HG03571 (cell line): Measurements from ENCODE around the gene OR2V1.
"Not testable (repeated sequence)": the region's sequence is repeated elsewhere in the genome, so short reads cannot be mapped to it uniquely, and the experiment has no call there.

Source experiments
- ATAC-seq: cut with Tn5 transposase; IDR thresholded peaks from one replicate; pipeline ENCODE4 v1.9.1; 2021; ENCODE audit not compliant: unreplicated experiment

OR2V1 gene

GRCh38 chr5:181129601-181130000 lies 1.4 kb downstream of the OR2V1 start:
- no peak for ATAC-seq

DNA sequence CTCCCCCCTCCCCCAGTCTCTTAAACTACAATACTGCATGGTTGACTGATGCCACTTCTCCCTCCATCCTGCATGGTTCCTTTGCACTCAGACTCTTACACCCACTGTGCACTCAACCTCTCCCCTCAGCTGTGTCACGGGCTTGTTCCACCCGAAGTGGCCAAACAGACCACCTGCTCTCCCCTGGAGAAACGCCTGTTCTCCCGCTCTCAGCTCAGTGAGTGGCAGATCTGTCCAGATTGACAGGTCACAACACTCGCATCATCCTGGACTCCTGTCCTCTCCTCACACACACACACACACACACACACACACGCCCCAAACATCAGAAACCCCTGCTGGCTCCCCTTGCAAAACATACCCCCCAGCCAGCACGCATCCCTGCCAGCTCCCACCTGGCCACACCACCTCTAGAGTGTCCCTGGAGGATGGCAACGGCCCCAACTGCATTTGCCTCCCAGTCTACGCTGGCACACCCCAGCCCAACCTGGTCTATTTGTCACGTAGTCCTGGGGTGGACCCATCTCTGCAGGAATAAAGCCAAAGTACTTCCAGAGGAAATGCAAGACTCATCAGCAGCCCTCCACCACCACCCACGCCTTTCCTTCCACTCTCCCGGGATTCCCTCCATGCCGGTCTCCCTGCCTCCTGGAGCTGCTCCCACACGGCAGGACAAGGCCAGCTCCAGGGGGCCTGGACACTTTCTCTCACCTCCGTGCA lies 2.9 kb downstream of the OR2V1 start:
- no peak for ATAC-seq

GRCh38 chr5:181127456-181127855 lies 3.5 kb downstream of the OR2V1 start:
- ATAC-seq = no peak

DNA sequence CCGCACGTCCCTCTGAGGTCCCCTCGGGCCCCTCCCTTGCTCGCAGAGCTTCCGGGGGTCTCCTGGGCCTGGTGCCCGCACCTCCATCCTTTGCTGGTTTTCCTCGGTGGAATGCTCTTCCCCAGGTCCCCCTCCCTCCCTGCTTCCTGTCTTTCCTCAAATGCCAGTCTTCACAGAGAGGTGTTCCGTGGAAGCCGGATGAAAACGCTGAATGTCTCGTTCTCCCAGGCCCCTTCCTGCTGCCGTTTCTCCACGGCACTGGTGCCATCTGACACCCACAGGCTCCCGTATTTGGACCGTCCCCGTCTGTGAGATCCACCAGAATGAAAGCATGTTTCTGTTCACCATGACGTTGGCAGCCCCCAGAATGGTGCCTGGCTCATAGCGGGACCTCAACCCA lies 4.1 kb downstream of the OR2V1 start:
- ATAC-seq = no peak

DNA sequence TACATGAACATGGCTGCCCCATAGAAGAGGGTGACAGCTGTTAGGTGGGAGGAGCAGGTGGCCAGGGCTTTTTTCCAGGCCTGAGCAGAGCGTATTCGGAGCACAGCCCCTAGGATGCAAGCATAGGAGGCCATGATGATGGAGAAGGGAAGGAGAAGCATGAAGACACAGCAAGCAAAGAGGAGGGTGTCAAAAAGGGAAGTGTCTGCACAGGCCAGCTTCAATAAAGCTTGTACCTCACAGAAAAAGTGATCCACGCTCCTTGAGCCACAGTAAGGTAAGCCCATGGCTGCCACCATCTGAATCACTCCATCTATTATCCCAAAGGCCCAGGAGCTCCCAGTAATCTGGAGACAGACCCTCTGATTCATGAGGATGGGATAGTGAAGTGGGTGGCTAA lies 6.4 kb downstream of the OR2V1 start:
- no peak for ATAC-seq

DNA sequence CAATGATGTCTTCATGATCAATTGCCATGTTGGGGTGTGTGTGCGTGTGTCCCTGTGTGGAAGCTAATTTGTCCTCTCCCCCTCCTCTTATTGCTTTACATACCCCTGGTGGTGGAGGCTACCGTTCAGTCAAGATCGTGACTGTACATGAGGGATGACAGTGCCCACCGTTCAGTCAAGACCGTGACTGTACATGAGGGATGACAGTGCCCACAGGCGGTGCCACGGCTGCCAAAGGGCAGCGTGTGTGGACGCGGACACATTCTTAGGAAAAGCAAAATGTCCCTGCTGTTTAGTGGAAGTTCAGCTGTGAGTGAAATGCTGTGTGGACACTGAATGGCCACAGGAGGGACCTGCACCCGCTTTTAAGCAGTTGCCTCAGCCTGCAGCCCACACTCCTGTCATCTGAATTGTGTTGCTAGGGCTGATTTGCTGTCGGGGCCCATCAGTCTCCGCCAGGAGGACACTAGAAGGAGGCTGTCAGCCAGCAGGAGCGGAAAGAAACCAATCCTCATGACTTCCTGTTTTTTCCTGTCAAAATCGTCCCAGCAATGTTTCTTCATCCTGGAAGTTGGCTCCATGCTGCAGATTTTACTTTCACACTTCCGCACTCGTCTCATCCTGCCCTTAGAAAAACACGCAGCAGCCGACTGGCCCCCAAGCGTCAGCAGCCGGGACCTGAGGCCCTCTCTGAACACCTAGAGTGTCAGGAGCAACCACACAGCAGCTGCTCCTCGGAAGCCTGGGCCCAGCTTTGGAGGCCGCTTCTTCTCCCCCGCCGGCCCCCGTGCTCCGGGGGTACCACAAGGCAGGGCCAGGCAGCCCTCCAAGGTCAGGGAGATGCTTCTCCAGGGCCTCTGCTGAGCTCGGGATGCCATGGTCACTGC lies 9.1 kb downstream of the OR2V1 start:
- no peak for ATAC-seq

DNA sequence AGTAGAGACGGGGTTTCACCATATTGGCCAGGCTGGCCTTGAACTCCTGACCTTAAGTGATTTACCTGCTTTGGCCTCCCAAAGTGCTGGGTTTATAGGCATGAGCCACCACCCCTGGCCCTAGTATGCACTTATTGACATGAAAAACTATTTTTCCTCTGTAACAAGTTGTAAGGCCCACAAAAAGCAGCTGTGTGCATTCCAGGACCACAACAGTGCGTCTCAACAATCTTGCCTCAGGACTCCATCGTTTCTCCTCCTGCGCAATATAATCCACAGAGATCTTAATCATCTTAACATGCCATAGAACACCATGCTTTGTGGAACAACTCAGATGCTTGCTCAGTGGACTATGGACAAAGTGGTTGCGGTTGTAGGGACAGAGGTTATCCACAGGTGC lies 10.2 kb downstream of the OR2V1 start:
- no peak for ATAC-seq

- no peak for ATAC-seq
Observed at GRCh38 chr5:181120306-181120705, 10.7 kb downstream of the OR2V1 start.

- ATAC-seq = no peak
Observed at GRCh38 chr5:181119105-181119504, 11.9 kb downstream of the OR2V1 start.

DNA sequence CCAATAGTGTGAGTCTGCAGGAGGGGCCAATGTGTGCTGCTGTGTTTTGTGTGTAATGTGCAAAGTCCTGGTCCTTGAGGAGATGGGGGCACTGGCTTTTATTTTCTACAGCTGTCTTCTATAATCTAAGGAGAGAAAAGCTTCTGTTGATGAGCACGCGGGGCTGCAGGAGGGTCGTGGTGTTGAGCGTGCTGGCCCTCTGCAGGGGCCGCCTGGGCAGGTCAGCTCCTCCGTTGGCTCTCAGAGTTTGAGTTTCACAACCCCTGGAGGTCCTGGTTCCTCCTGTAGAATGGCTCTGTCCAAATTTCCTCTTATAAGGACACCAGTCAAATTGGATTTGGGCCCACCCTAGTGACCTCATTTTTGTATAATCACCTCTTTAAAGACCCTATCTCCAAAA lies 12.6 kb downstream of the OR2V1 start:
- ATAC-seq = no peak

DNA sequence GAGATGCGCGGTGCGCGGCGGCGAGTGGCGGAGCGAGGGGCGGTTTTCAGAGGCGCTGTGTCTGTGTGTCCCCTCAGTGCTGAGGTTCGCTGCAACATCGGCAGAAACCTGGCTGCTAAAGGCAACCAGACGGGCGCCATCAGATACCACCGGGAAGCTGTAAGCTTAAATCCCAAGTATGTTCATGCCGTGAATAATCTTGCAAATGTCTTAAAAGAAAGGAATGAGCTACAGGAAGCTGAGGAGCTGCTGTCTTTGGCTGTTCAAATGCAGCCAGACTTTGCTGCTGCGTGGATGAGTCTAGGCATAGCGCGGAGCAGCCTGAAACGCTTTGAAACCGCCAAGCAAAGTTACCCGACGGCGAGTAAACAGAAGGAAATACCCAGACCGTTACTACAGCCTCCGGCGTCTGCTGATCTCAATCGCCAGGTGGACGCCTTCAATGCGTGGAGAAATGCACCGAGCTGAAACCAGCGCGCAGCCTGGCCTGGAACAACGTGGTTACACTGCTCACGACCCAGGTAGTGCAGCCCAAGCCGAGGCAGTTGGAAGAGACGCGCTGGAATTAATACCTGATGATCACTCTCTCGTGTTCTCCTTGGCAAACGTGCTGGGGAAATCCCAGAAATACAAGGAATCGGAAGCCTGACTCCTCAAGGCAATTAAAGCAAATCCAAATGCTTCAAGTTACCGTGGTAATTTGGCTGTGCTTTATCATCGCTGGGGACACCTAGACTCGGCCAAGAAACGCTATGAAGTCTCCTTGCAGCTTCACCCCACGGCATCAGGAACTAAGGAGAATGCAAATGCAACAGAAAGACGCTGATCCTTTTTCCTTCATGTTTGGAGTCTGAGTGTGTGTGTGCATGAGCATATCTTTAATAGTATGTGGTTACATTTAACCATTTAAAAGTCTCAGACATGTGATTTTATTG lies 15.9 kb downstream of the OR2V1 start:
- ATAC-seq = no peak

GRCh38 chr5:181114284-181114843 lies 16.6 kb downstream of the OR2V1 start:
- ATAC-seq = no peak

- ATAC-seq = not testable (repeated sequence)
Observed at GRCh38 chr5:181113572-181113971, 17.4 kb downstream of the OR2V1 start.

DNA sequence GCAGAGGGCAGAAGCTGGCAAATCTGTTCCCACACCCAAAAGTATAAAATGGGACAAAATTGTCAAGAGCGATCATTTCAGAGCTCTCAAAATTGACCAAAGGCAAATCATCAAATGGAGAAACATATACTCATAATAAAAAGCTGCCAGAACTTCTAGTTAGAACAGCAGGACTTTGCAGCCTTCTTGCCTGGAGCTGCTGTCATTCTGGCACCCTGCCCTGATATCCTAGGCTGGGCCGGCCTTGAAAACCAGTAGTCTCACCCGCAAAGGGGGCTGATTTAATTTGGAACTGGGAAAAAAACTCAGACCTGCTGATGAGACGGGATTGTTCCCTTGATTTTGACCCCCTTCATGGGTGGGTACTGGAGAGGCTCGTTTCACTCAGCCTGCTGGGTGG lies 18.5 kb downstream of the OR2V1 start:
- ATAC-seq = no peak

GRCh38 chr5:181111010-181111409 lies 20.0 kb downstream of the OR2V1 start:
- ATAC-seq = no peak

GRCh38 chr5:181109489-181110013 lies 21.4 kb downstream of the OR2V1 start:
- ATAC-seq = no peak

DNA sequence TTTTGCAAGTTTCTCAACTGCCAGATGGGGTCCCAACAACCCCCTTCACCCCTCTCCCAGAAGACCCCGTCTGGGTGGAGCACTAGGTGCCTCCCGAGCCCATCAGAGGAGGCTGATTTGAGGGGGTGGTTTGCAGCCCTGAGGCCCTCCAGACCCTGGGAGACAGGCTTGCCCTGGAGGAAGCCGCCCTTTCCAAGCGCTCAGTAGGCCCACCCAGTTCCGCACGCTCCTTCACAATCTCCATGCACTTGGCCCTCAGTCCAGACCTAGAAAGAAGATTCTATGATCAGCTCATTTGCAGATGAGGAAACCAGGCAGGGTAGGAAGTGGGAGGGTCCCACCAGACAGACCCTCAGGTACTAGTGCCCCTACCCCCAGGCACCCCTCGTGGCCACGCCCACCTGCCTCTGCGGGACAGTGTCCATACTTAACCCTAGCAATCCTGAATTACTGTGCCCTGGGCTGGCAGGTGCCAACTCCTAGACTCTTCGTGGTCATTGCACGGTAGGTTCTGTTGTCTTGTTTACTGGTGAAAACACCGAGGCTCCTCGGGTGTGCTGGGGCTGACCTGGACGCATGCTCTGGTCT lies 22.3 kb downstream of the OR2V1 start:
- no peak for ATAC-seq

DNA sequence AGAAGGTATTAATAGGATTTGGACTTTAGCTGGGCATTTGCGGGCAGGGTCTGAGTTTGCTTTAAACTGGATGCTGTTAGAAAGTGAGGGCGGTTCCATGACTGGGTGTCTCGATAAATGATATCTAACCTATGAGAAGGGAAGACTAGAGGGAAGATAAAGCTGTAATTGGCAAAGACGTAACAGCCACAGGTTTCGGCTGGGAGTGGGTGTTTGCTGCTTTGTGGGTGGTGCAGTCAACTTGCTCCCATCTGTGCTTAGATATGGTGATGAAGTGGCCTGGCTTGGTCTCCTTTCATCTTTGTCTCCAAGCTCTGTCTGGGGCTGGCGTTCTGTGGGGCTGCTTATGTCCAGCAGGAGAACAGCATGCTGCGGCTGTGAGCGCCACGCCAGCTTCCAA lies 23.3 kb downstream of the OR2V1 start:
- ATAC-seq = no peak

DNA sequence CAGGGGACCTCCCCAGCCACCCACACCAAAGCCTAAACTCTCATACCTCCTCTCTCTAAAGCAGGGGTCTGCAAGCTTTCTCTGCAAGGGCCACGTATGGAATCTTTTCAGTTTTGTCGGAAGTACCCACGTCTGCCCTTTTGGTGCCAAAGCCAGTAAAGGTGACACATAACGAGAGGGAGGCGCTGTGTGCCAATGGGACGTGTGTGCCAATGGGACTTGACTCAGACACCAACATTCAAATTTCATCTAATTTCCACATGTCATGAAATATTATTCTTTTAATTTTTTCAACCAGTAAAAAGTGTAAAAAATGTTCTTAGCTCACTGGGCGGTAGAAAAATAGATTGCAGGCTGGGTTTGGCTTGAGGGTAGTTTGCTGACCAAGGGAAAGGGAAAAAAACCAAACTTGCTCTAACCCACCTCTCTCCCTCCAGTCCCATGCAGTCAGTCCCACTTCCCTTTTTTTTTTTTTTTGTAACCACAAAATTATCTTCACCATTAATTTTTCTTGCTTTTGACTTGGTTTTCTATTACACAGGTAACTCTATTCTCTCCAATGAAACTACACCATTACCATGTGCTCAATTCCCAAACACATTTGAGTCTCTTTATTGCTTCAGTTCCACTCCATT lies 25.5 kb downstream of the OR2V1 start:
- ATAC-seq = no peak
